Neural progenitor cell (in vitro differentiated cells): Measurements from ENCODE around the gene BMPR1B.

Source experiments
- CTCF ChIP-seq: fragments of 200-600 bp; sonication (generic); IDR thresholded peaks from 2 replicates; pipeline ENCODE4 v1.5.1; 2017; ENCODE audit warnings: antibody characterized with exemption, mild to moderate bottlenecking
- EZH2 ChIP-seq: fragments of 200-600 bp; sonication (generic); IDR thresholded peaks from 2 replicates; pipeline ENCODE4 v1.6.1; 2017; ENCODE audit warnings: antibody characterized with exemption, mild to moderate bottlenecking, moderate library complexity

- TF ChIP-seq CTCF (no peak), EZH2 (no peak)
These were observed 465 bp downstream of the BMPR1B start for GRCh38 chr4:94758141-94758699.
